HG02763 (cell line): Measurements from ENCODE around the gene NFIB.
A peak's percentile ranks its signal among the peaks of the same experiment; 100 is the strongest.

Experiments
- ATAC-seq: cut with Tn5 transposase; IDR thresholded peaks from one replicate; pipeline ENCODE4 v1.9.1; 2021; ENCODE audit warnings: mild to moderate bottlenecking, moderate library complexity; ENCODE audit not compliant: unreplicated experiment

Gene NFIB

GRCh38 chr9:14321517-14322130 is 7.7 kb upstream of the NFIB start:
- no peak for ATAC-seq

GRCh38 chr9:14320271-14321181 is 6.6 kb upstream of the NFIB start:
- no peak for ATAC-seq

- ATAC-seq: no peak
Observed at GRCh38 chr9:14318934-14319580, 5.1 kb upstream of the NFIB start.

- no peak for ATAC-seq
Observed at GRCh38 chr9:14318361-14318760, 4.4 kb upstream of the NFIB start.

- ATAC-seq: peak; percentile 17
Observed at GRCh38 chr9:14317667-14318320, 3.9 kb upstream of the NFIB start.

GRCh38 chr9:14316602-14317300 is 2.8 kb upstream of the NFIB start:
- no peak for ATAC-seq

GRCh38 chr9:14315875-14316601 is 2.1 kb upstream of the NFIB start:
- no peak for ATAC-seq

- ATAC-seq: peak; percentile 29
Observed at GRCh38 chr9:14314929-14315874, 1.3 kb upstream of the NFIB start.

GRCh38 chr9:14314424-14314928 is 535 bp upstream of the NFIB start:
- peak; percentile 3 for ATAC-seq

- no peak for ATAC-seq
Observed at GRCh38 chr9:14313378-14313940, 482 bp downstream of the NFIB start.

GRCh38 chr9:14312719-14313377 is 1.1 kb downstream of the NFIB start:
- ATAC-seq: no peak

GRCh38 chr9:14311956-14312685 is 1.8 kb downstream of the NFIB start:
- no peak for ATAC-seq

GRCh38 chr9:14311171-14311949 is 2.6 kb downstream of the NFIB start:
- no peak for ATAC-seq

- no peak for ATAC-seq
Observed at GRCh38 chr9:14310311-14310710, 3.6 kb downstream of the NFIB start.

GRCh38 chr9:14309403-14309802 is 4.5 kb downstream of the NFIB start:
- no peak for ATAC-seq

GRCh38 chr9:14308853-14309145 is 5.1 kb downstream of the NFIB start:
- no peak for ATAC-seq
